Cardiac fibroblast (primary cell): ENCODE data around the gene IQCF6.
"Not testable (repeated sequence)": the region's sequence is repeated elsewhere in the genome, so short reads cannot be mapped to it uniquely, and the experiment has no call there.

Experiments
- DNase-seq, 2 donors: peaks; one replicate each; pipeline versions ENCODE4 v3.0.0 to v3.0.0-alpha.2; 2010; ENCODE audit warnings: low read depth in 2 of 2
- H3K4me3 ChIP-seq, 2 donors: replicated peaks in 1 of 2; 1 replicate in 1 of 2; 2 replicates in 1 of 2; pipeline ENCODE4 v1.5.1; 2011; ENCODE audit warnings: low read depth in 2 of 2, low read length in 2 of 2, mild to moderate bottlenecking in 2 of 2, moderate library complexity in 1 of 2
- CTCF ChIP-seq: IDR thresholded peaks from one replicate; pipeline ENCODE4 v1.5.1; 2011; ENCODE audit warnings: low read depth, mild to moderate bottlenecking, low read length, inconsistent platforms

The IQCF6 gene

GRCh38 chr3:51748327-51748726, 30.7 kb downstream of the IQCF6 start:
- H3K4me3 ChIP-seq = no peak overlapping the region
- DNase-seq = no peak
- TF ChIP-seq CTCF = no peak

- DNase-seq = no peak
Measured at GRCh38 chr3:51747840-51748239, 31.2 kb downstream of the IQCF6 start.

GRCh38 chr3:51742978-51743377, 36.1 kb downstream of the IQCF6 start:
- not testable (repeated sequence) for DNase-seq, H3K4me3 ChIP-seq

More at GRCh38 chr3:51747840-51748239, 31.2 kb downstream of the IQCF6 start:
- no peak overlapping the region for H3K4me3 ChIP-seq
- no peak for TF ChIP-seq CTCF

GRCh38 chr3:51742320-51742719, 36.7 kb downstream of the IQCF6 start:
- DNase-seq, H3K4me3 ChIP-seq: not testable (repeated sequence)

GRCh38 chr3:51739110-51739509, 39.9 kb downstream of the IQCF6 start:
- H3K4me3 ChIP-seq = no peak overlapping the region
- TF ChIP-seq CTCF = no peak
- no peak for DNase-seq

GRCh38 chr3:51735950-51736349, 43.1 kb downstream of the IQCF6 start:
- H3K4me3 ChIP-seq = no peak overlapping the region
- TF ChIP-seq CTCF = no peak
- no peak for DNase-seq

GRCh38 chr3:51735039-51735438, 44.0 kb downstream of the IQCF6 start:
- no peak for TF ChIP-seq CTCF
- no peak for DNase-seq
- no peak overlapping the region for H3K4me3 ChIP-seq

- no peak overlapping the region for H3K4me3 ChIP-seq
- no peak for TF ChIP-seq CTCF
- DNase-seq = no peak
Measured at GRCh38 chr3:51734572-51734907, 44.5 kb downstream of the IQCF6 start.
